ENCODE results near the gene CASP6.

The CASP6 gene

DNA sequence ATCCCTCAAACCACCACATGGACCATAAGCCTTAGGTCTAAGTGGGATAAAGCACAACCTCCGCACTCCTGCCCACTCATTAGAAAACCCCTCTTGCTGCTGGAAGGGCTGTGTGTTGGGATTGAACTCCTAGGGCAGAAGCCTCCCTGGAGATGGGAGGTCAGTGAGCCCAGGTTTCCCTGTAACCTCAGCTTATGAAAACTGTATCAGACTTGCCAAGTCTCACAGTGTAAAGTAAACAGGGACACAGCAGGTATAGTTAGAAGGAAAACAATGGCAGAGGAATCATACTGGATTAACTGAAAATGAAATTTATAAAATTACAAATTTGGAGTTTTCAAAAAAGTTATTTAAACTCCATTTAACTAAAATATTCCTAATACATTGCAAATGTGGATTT is 29.9 kb downstream of the CASP6 start:
- Histone ChIP-seq H3K36me3 (no peaks in the 10 kb centered on the region), H3K9me3 (ENCODE audit: severe bottlenecking) (peaks cover 3% of the 10 kb centered on the region), H3K27me3 (ENCODE audit: insufficient read depth, low read depth, severe bottlenecking) (no peaks in the 10 kb centered on the region), H3K4me3 (ENCODE audit: low read depth, low read length) (no peak overlapping the region), H3K27ac (no peak overlapping the region)
- TF ChIP-seq, protein P1, sequence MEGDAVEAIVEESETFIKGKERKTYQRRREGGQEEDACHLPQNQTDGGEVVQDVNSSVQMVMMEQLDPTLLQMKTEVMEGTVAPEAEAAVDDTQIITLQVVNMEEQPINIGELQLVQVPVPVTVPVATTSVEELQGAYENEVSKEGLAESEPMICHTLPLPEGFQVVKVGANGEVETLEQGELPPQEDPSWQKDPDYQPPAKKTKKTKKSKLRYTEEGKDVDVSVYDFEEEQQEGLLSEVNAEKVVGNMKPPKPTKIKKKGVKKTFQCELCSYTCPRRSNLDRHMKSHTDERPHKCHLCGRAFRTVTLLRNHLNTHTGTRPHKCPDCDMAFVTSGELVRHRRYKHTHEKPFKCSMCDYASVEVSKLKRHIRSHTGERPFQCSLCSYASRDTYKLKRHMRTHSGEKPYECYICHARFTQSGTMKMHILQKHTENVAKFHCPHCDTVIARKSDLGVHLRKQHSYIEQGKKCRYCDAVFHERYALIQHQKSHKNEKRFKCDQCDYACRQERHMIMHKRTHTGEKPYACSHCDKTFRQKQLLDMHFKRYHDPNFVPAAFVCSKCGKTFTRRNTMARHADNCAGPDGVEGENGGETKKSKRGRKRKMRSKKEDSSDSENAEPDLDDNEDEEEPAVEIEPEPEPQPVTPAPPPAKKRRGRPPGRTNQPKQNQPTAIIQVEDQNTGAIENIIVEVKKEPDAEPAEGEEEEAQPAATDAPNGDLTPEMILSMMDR (IDR thresholded peaks at IDR 0.05; ENCODE audit: low read depth, low read length), result no peak
- DNase-seq, result no peak

DNA sequence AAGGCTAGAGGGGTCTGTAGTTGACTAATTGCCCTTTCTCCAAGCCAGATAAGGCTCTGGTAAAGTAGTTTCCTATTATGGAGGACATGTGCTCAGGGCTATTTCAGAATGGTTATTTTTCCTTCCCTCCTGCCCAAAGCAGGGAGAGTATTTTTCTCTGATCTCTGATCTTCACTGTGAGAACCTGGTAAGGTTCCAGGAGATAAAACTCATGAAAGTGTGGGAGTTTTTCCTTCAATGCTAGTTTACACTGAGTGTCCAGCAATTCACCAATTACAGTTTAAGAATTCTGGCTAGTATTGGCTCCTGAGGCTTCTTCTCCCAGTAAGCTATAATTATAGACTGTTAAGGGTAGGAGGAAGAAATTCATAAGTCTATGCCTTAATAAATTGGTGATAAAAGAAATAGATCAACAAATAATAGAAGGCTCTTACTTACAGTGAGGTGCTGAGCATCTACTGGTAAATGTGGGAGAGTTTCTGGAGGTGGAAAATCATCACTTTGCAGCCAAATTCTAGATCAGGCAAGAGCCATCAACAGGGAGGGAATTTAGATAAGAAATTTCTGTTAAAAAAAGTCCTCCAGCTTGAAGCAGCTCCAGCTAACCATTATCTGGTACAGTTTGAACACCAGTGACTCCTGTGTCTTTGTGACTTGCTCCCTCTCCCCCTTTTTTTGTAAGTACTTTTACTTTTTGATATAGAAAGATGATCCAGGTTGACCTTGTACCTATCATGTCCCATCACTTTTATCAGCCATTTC is 30.9 kb downstream of the CASP6 start:
- no peak for DNase-seq
- TF ChIP-seq, protein P1 (IDR thresholded peaks at IDR 0.05; ENCODE audit: low read depth, low read length), result no peak
- no peak overlapping the region for H3K4me3 ChIP-seq (ENCODE audit: low read depth, low read length)
- no peak overlapping the region for H3K27ac ChIP-seq
- H3K36me3 ChIP-seq, result no peaks in the 10 kb centered on the region
- H3K27me3 ChIP-seq (ENCODE audit: insufficient read depth, low read depth, severe bottlenecking), result no peaks in the 10 kb centered on the region
- H3K9me3 ChIP-seq (ENCODE audit: severe bottlenecking), result peaks cover 3% of the 10 kb centered on the region

DNA sequence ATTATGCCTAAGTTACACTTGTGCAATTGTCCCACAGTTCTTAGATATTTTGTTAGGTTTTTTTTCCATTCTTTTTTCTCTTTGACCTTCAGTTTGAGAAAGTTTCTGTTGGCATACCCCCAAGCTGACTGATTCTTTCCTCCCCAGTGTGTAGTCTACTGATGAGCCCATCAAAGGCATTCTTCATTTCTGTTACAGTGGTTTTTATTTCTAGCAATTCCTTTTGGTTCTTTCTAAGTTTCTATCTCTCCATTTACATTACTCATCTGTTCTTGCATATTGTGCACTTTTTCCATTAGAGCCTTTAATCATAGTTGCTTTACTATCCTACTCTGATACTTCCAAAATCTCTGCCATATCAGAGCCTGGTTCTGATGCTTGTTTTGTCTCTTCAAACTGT is 31.9 kb downstream of the CASP6 start:
- TF ChIP-seq, protein P1 (IDR thresholded peaks at IDR 0.05; ENCODE audit: low read depth, low read length), result no peak
- H3K27ac ChIP-seq, result no peak overlapping the region
- no peak for DNase-seq
- no peaks in the 10 kb centered on the region for H3K27me3 ChIP-seq (ENCODE audit: insufficient read depth, low read depth, severe bottlenecking)
- peaks cover 3% of the 10 kb centered on the region for H3K9me3 ChIP-seq (ENCODE audit: severe bottlenecking)
- no peaks in the 10 kb centered on the region for H3K36me3 ChIP-seq
- H3K4me3 ChIP-seq (ENCODE audit: low read depth, low read length), result no peak overlapping the region

DNA sequence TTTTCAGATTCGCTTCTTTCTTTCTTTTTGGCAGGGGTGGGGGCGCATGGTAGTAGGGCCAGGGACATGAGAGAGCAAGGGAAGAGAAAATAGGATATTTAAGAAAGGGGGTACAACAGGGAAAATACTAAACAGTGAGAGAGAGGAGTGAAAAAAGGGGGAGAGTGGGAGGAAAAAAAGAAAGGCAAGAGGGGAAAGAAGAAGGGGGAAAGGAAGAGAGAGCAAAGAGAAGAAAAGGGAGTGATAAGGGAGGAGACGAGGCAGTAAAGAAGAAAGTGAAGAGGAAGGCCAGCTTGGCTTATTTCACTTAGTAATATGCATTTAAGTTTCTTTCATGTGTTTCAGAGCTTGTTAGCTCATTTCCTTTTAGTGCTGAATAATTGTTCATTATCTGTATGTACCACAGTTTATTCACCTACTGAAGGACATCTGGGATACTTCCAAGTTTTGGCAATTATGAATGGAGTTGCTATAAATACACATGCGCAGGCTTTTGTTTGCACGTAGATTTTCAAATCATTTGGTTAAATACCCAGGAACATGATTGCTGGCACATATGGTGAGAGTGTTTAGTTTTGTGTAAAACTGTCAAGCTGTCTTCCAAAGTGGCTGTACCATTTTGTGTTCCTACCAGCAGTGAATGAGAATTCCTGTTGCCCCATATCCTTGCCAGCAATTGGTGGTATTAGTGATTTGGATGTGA is 37.3 kb downstream of the CASP6 start:
- DNase-seq, result no peak
- TF ChIP-seq, protein P1 (IDR thresholded peaks at IDR 0.05; ENCODE audit: low read depth, low read length), result no peak
- Histone ChIP-seq H3K27me3 (ENCODE audit: insufficient read depth, low read depth, severe bottlenecking) (no peaks in the 10 kb centered on the region), H3K27ac (no peak overlapping the region), H3K9me3 (ENCODE audit: severe bottlenecking) (no peaks in the 10 kb centered on the region), H3K4me3 (ENCODE audit: low read depth, low read length) (no peak overlapping the region), H3K36me3 (no peaks in the 10 kb centered on the region)

DNA sequence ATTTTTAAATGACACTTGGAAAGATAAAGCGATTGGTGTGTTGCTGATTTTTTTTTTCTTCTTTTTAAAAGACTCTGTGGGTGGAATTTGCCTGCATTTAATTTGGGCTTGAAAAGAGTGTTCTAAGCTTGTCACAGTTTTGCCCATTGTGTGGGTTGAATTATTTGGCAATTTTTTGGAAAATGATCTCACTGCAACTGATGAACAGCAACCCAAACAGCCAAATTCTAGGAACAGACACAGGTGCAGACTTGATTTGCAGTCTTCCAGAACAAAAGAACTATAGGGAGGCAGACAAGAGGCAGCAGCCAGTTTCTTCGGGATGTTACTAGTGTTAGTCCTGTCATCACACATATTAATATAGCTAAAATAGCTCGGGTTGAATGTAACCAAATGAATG is 40.5 kb downstream of the CASP6 start:
- no peak overlapping the region for H3K27ac ChIP-seq
- no peak for DNase-seq
- no peaks in the 10 kb centered on the region for H3K9me3 ChIP-seq (ENCODE audit: severe bottlenecking)
- TF ChIP-seq, protein P1 (IDR thresholded peaks at IDR 0.05; ENCODE audit: low read depth, low read length), result no peak
- H3K27me3 ChIP-seq (ENCODE audit: insufficient read depth, low read depth, severe bottlenecking), result no peaks in the 10 kb centered on the region
- H3K36me3 ChIP-seq, result no peaks in the 10 kb centered on the region
- no peak overlapping the region for H3K4me3 ChIP-seq (ENCODE audit: low read depth, low read length)
